GM23338 (cell line): ENCODE measurements around the gene NFYA. TPM values are rescaled to one million over a fixed set of nuclear protein-coding genes. Genes with fewer than 3 reads are reported as not detected.

Experiments used
- ATAC-seq: fragments of 200-7000 bp; cut with Tn5 transposase; 3 replicates; pipeline ENCODE4 v1.9.1; 2020
- DNase-seq: peaks from one replicate; pipeline ENCODE4 v3.0.0-alpha.2; 2015; ENCODE audit warnings: low spot score
- H2AFZ ChIP-seq: fragments of 200-600 bp; sonication (generic); 2 replicates; pipeline ENCODE4 v1.8.0; 2016; ENCODE audit warnings: antibody characterized with exemption, mild to moderate bottlenecking, moderate library complexity
- H3F3A ChIP-seq: fragments of 200-600 bp; sonication (generic); replicated peaks from 2 replicates; pipeline ENCODE4 v1.8.0; 2017; ENCODE audit warnings: antibody characterized with exemption, mixed run types, low read depth
- H3K27ac ChIP-seq: fragments of 200-600 bp; sonication (generic); 2 replicates; pipeline ENCODE4 v1.6.1; 2016; ENCODE audit warnings: low read depth
- H3K27me3 ChIP-seq: fragments of 200-600 bp; sonication (generic); 2 replicates; pipeline ENCODE4 v1.8.0; 2016; ENCODE audit warnings: mild to moderate bottlenecking, mixed run types, moderate library complexity; ENCODE audit not compliant: insufficient read depth
- H3K36me3 ChIP-seq: fragments of 200-600 bp; sonication (generic); 2 replicates; pipeline ENCODE4 v1.8.0; 2016; ENCODE audit warnings: mild to moderate bottlenecking; ENCODE audit not compliant: insufficient read depth
- H3K4me1 ChIP-seq: fragments of 200-600 bp; sonication (generic); 2 replicates; pipeline ENCODE4 v1.8.0; 2016; ENCODE audit warnings: mild to moderate bottlenecking, moderate library complexity; ENCODE audit not compliant: insufficient read depth
- H3K4me2 ChIP-seq: fragments of 200-600 bp; sonication (generic); 2 replicates; pipeline ENCODE4 v1.7.1; 2017; ENCODE audit warnings: mixed run types
- H3K4me3 ChIP-seq: fragments of 200-600 bp; sonication (generic); 2 replicates; pipeline ENCODE4 v1.6.1; 2016; ENCODE audit warnings: mixed run types
- H3K79me2 ChIP-seq: fragments of 200-600 bp; sonication (generic); replicated peaks from 2 replicates; pipeline ENCODE4 v1.8.0; 2017; ENCODE audit warnings: mild to moderate bottlenecking; ENCODE audit not compliant: insufficient read depth
- H3K9me2 ChIP-seq: fragments of 200-600 bp; sonication (generic); 2 replicates; pipeline ENCODE4 v1.8.0; 2017; ENCODE audit not compliant: insufficient read depth
- H4K20me1 ChIP-seq: fragments of 200-600 bp; sonication (generic); replicated peaks from 2 replicates; pipeline ENCODE4 v1.8.0; 2017; ENCODE audit warnings: mild to moderate bottlenecking; ENCODE audit not compliant: insufficient read depth
- H3K27ac Mint-ChIP-seq: 2 replicates; pipeline ENCODE4 v1.8.0; 2020; ENCODE audit warnings: inconsistent platforms, mild to moderate bottlenecking, moderate library complexity, mixed read lengths
- H3K27me3 Mint-ChIP-seq: 3 replicates; pipeline ENCODE4 v1.8.0; 2022; ENCODE audit warnings: low read depth, mild to moderate bottlenecking, moderate library complexity, mixed read lengths, inconsistent platforms; ENCODE audit not compliant: insufficient read depth, poor library complexity
- H3K36me3 Mint-ChIP-seq: 3 replicates; pipeline ENCODE4 v1.8.0; 2021; ENCODE audit warnings: low read depth, mild to moderate bottlenecking, inconsistent platforms, moderate library complexity, mixed read lengths
- H3K4me1 Mint-ChIP-seq: 3 replicates; pipeline ENCODE4 v1.8.0; 2020; ENCODE audit warnings: mild to moderate bottlenecking, inconsistent platforms, mixed read lengths
- H3K4me3 Mint-ChIP-seq: 3 replicates; pipeline ENCODE4 v1.8.0; 2021; ENCODE audit warnings: moderate library complexity, mild to moderate bottlenecking, inconsistent platforms, mixed read lengths
- H3K9me3 Mint-ChIP-seq: 3 replicates; pipeline ENCODE4 v1.8.0; 2020; ENCODE audit warnings: moderate library complexity, mild to moderate bottlenecking, inconsistent platforms, mixed read lengths
- EZH2 ChIP-seq: fragments of 200-600 bp; sonication (generic); IDR thresholded peaks from one replicate; pipeline ENCODE4 v1.8.0; 2017; ENCODE audit warnings: antibody characterized with exemption, mild to moderate bottlenecking, low read depth; ENCODE audit not compliant: unreplicated experiment
- JUNB ChIP-seq: IDR thresholded peaks from one replicate; pipeline ENCODE4 v1.6.1; 2016; ENCODE audit warnings: antibody characterized with exemption; ENCODE audit not compliant: unreplicated experiment
- POLR2AphosphoS5 ChIP-seq: IDR thresholded peaks from 2 replicates; pipeline ENCODE4 v1.6.1; 2016; ENCODE audit warnings: antibody characterized with exemption, low read depth
- STAT1 ChIP-seq: IDR thresholded peaks from one replicate; pipeline ENCODE4 v1.6.1; 2016; ENCODE audit warnings: antibody characterized with exemption; ENCODE audit not compliant: unreplicated experiment
- ZNF462 ChIP-seq: fragments of 250-450 bp; sonication (Bioruptor Pico); IDR thresholded peaks from 2 replicates; pipeline ENCODE4 v1.5.0; 2020; ENCODE audit warnings: mild to moderate bottlenecking, moderate library complexity
- long read RNA-seq: library from polyadenylated mRNA; unstranded; transcript quantifications from one replicate; pipeline ENCODE4 v2.0.0, GENCODE V29; 2020; ENCODE audit not compliant: unreplicated experiment
- polyA plus RNA-seq: library from polyadenylated mRNA; unstranded; fragments of >200 nt; fragmentation: Nextera tagmentation; extraction: Ambion mirVana; gene quantifications from 2 replicates; pipeline ENCODE4 v1.2.1, GENCODE V29; 2016
- total RNA-seq: library from RNA; depleted of rRNA; stranded (reverse); fragments of >200 nt; shearing (Covaris generic); gene quantifications from 2 replicates; pipeline ENCODE4 v1.2.3, GENCODE V29; 2014; rRNA removed

Gene NFYA
- total RNA-seq (35.7 and 39.1 TPM in 2 replicates), polyA plus RNA-seq (10.2 and 10.8 TPM in 2 replicates)
- long read RNA-seq, partial matches to known transcripts, result 1 of 4 reads
- long read RNA-seq, other reads (novel, unspliced or antisense), result 1 of 4 reads

GRCh38 chr6:41072836-41073202, at the start of gene NFYA:
Gene NFYA, plus strand, starts transcription at chr6:41072974. Its CDS starts 6,116 bp downstream, at chr6:41079090.
- H3K4me2 ChIP-seq, result peak within 1 kb of the TSS; percentile 90
- peaks cover 15% of the 10 kb centered on the region; the same call in 2 of the 3 replicates for H3K36me3 Mint-ChIP-seq
- H2AFZ ChIP-seq, result peak within 1 kb of the TSS; percentile 39; the same call in 1 of the 2 replicates
- H3K27me3 ChIP-seq, result no peaks in the 10 kb centered on the region
- peaks cover 14% of the 10 kb centered on the region; the same call in 1 of the 2 replicates for H4K20me1 ChIP-seq
- H3K27ac Mint-ChIP-seq, result peak within 1 kb of the TSS; percentile 98
- peaks cover 33% of the 10 kb centered on the region for H3K4me1 ChIP-seq
- H3K79me2 ChIP-seq, result peaks cover 52% of the 10 kb centered on the region
- peak within 1 kb of the TSS; percentile 92 for H3K4me3 Mint-ChIP-seq
- H3K4me1 Mint-ChIP-seq, result peaks cover 31% of the 10 kb centered on the region
- H3K36me3 ChIP-seq, result peaks cover under 1% of the 10 kb centered on the region; the same call in 1 of the 2 replicates
- H3K9me2 ChIP-seq, result no peaks in the 10 kb centered on the region
- H3K27me3 Mint-ChIP-seq, result peaks cover 11% of the 10 kb centered on the region
- ATAC-seq, result peak; percentile 82
- H3K9me3 Mint-ChIP-seq, result no peaks in the 10 kb centered on the region; the same call in 2 of the 3 replicates
- H3K27ac ChIP-seq, result peak within 1 kb of the TSS; percentile 99
- DNase-seq, result peak; percentile 99
- peak within 1 kb of the TSS; percentile 66 for H3K4me3 ChIP-seq
- peaks cover 2% of the 10 kb centered on the region; the same call in 1 of the 2 replicates for H3F3A ChIP-seq
- TF ChIP-seq POLR2AphosphoS5 (peak; percentile 72), ZNF462 (CRISPR knock-in tag) (no peak), EZH2 (no peak)

GRCh38 chr6:41023114-41023513, 49.7 kb upstream of the NFYA start:
- Histone ChIP-seq H3K36me3 (no peaks in the 10 kb centered on the region), H3F3A (no peaks in the 10 kb centered on the region), H3K4me3 (no peak overlapping the region), H2AFZ (no peak overlapping the region), H3K79me2 (no peaks in the 10 kb centered on the region), H3K9me2 (no peaks in the 10 kb centered on the region), H3K4me2 (no peak overlapping the region), H3K27ac (no peak overlapping the region), H4K20me1 (no peaks in the 10 kb centered on the region), H3K27me3 (no peaks in the 10 kb centered on the region), H3K4me1 (peaks cover 9% of the 10 kb centered on the region)
- Mint-ChIP-seq H3K9me3 (no peaks in the 10 kb centered on the region), H3K27me3 (peaks cover 6% of the 10 kb centered on the region), H3K4me1 (peaks cover 7% of the 10 kb centered on the region; the same call in 2 of the 3 replicates), H3K4me3 (no peak overlapping the region), H3K27ac (no peak overlapping the region), H3K36me3 (no peaks in the 10 kb centered on the region)
- no peak for DNase-seq
- ATAC-seq, result no peak
- TF ChIP-seq JUNB (no peak), STAT1 (no peak)
